Kidney epithelial cell (primary cell): ENCODE data around the gene OPCML. TPM values are rescaled to one million over a fixed set of nuclear protein-coding genes. Genes with fewer than 3 reads are reported as not detected.

Experiments used
- DNase-seq: peaks from one replicate; pipeline ENCODE4 v3.0.0-alpha.2; 2010; ENCODE audit warnings: low read depth
- H3K27me3 ChIP-seq: 2 replicates; pipeline ENCODE4 v1.6.0; 2011; ENCODE audit warnings: low read length; ENCODE audit not compliant: control insufficient read depth, insufficient read depth
- H3K36me3 ChIP-seq: 2 replicates; pipeline ENCODE4 v1.5.1; 2011; ENCODE audit warnings: low read length; ENCODE audit not compliant: control insufficient read depth, insufficient read depth
- H3K4me3 ChIP-seq: 2 replicates; pipeline ENCODE4 v1.5.1; 2011; ENCODE audit warnings: low read depth, mild to moderate bottlenecking, control low read depth, low read length
- total RNA-seq: library from RNA; depleted of rRNA; stranded (reverse); fragments of >200 nt; gene quantifications from 2 replicates; pipeline ENCODE4 v1.2.3, GENCODE V29; 2015
- TF ChIP-seq, protein P1 (sequence below): IDR thresholded peaks from 2 replicates; pipeline ENCODE4 v1.5.1; 2011; ENCODE audit warnings: mild to moderate bottlenecking, moderate library complexity, low read length, control low read depth, inconsistent platforms; ENCODE audit not compliant: insufficient read depth, poor library complexity, severe bottlenecking

The OPCML gene
- total RNA-seq, 1 donor from 2014 or later, result under 0.01 TPM

DNA sequence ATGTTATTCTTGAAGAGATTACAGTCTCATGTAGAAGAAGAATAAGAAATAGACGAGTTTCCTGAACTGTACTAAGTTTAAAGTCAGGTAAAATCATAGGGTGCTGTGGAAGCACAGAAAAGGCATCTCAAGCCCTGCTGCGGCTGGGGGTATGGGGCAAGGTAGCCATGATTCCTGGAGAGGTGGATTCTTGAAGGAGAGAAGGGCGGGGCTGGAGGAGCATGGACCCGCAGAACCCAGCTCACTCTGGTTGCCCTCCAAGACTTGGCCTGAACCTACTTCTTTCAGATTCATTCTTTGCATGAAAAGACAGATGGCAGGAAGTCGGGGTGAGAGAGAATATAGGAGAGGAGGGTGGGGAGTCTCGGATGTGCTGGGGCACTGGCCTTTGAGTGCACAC, 57.8 kb downstream of the OPCML start:
- Histone ChIP-seq H3K36me3 (no peaks in the 10 kb centered on the region), H3K4me3 (no peak overlapping the region), H3K27me3 (no peaks in the 10 kb centered on the region)
- TF ChIP-seq, protein P1, sequence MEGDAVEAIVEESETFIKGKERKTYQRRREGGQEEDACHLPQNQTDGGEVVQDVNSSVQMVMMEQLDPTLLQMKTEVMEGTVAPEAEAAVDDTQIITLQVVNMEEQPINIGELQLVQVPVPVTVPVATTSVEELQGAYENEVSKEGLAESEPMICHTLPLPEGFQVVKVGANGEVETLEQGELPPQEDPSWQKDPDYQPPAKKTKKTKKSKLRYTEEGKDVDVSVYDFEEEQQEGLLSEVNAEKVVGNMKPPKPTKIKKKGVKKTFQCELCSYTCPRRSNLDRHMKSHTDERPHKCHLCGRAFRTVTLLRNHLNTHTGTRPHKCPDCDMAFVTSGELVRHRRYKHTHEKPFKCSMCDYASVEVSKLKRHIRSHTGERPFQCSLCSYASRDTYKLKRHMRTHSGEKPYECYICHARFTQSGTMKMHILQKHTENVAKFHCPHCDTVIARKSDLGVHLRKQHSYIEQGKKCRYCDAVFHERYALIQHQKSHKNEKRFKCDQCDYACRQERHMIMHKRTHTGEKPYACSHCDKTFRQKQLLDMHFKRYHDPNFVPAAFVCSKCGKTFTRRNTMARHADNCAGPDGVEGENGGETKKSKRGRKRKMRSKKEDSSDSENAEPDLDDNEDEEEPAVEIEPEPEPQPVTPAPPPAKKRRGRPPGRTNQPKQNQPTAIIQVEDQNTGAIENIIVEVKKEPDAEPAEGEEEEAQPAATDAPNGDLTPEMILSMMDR, result no peak
- no peak for DNase-seq

DNA sequence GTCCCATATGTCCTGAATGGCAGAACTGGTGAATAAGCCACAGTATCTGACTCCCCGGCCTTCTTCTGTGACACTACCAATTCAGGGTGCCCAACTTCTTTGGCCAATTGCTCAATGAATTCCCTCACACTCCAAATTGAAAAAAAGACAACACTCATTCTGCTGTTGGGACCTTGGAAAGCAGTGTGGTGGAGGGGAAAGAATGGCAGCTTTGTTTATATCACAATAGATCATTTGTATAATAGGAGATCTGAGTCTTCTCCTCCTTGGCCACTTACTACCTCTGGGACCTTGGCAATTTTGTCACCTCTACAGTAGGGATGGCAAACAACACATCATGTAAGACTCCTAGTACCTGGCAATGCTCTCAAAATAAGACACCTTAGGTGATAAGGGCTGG, 64.6 kb downstream of the OPCML start:
- Histone ChIP-seq H3K27me3 (no peaks in the 10 kb centered on the region), H3K4me3 (no peak overlapping the region), H3K36me3 (no peaks in the 10 kb centered on the region)
- TF ChIP-seq, protein P1, result no peak
- no peak for DNase-seq

DNA sequence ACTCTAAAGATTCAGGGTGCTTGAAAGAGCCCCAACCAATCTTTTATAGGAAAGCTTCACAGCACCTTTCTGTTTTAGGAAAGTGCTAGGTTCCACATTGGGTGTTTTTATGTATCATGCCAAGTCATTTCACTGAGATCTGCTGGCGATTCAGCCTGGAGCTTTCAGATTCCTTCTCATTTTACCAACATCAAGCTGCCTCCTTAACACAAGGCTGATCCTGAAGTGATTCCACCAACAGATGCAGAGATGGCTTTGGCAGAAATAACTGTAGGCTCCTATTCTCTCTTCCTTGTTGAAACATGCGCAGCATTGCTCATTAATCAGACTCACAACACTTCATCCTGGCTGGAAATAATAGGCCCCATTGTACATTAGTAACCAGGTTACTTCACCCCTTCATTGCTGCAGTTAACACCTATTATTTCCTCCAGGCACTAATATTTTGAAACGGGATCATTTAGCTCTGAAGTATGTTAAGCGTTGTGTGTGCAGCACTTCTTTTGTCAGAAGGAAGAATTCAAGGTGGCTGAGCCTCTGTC, 89.0 kb downstream of the OPCML start:
- no peaks in the 10 kb centered on the region for H3K36me3 ChIP-seq
- H3K27me3 ChIP-seq, result no peaks in the 10 kb centered on the region
- TF ChIP-seq, protein P1, result no peak
- DNase-seq, result no peak
- H3K4me3 ChIP-seq, result no peak overlapping the region

DNA sequence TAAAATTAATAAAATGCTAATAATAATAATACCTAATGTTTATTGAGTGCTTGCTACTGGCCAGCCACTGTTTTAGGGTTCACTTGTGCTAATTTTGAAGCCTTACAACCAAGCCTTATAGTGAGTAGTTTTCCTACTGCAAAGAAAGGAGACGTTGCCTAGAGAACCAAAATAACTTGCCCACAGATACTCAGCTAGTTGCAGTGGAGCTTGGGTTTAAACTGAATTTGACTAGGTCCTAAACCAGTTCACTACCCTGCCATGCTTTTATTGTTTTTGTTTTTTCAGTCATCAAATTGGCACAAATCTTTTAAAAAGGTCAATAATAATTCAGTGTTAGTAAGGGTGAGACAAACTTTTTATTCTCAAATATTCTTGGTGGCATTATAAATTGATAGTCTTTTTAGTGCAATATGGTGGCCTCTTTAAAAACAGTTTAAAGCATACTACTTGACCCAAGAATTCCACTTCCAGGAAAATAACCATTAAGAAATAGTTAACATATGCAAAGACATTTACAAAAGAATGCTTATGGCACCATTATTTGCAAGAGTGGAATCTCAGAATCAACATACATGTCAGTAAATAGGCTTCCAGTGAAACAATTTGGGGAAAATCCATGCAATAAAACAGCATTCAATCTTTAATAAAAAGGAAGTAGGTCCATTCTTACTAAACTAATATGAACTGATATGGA, 90.2 kb downstream of the OPCML start:
- no peaks in the 10 kb centered on the region for H3K36me3 ChIP-seq

DNA sequence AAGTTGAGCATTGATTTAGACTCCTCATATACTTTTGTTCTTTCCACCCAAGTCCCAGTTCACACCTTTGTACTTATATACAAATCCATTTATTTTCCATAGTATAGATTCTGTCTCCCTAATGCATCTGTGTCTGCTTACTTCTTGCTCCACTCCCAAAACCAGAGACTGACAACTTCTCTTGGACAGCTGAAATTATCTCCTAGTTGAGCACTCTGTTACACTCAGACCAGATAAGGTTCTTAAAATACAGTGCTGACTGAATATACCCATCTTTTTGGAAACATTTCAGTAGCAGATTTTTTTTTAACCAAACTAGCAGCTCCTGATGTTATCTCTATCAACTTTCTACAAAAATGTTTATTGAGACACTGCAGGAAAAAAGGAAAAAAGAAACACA, 106.3 kb downstream of the OPCML start:
- TF ChIP-seq, protein P1, result no peak

More for the DNA sequence above, 90.2 kb downstream of the OPCML start:
- TF ChIP-seq, protein P1, result no peak
- Histone ChIP-seq H3K4me3 (no peak overlapping the region), H3K27me3 (no peaks in the 10 kb centered on the region)
- no peak for DNase-seq

DNA sequence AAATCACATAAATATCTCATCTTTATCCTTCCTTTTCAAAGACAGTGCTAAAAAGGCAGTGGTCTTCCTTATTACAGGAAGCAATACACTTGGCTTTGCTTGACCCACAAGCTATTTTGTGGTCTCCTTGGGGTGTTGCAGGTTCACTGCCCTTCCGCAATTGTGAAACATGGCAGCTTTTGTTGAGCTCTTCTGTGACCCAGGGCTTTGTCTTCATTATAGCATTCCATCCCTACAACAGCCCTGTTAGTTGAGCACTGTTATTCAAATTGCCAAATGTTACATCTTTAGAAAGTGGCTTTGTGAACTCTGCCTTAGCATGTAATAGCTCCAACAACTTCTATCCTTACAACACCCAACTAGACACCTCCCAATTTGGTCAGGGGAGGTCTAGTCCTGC, 107.1 kb downstream of the OPCML start:
- DNase-seq, result no peak
- TF ChIP-seq, protein P1, result no peak
- Histone ChIP-seq H3K27me3 (no peaks in the 10 kb centered on the region), H3K4me3 (no peak overlapping the region), H3K36me3 (no peaks in the 10 kb centered on the region)

More for the DNA sequence above, 106.3 kb downstream of the OPCML start:
- Histone ChIP-seq H3K36me3 (no peaks in the 10 kb centered on the region), H3K27me3 (no peaks in the 10 kb centered on the region), H3K4me3 (no peak overlapping the region)
- no peak for DNase-seq
